ENCODE data around the gene BARX2.

DNA sequence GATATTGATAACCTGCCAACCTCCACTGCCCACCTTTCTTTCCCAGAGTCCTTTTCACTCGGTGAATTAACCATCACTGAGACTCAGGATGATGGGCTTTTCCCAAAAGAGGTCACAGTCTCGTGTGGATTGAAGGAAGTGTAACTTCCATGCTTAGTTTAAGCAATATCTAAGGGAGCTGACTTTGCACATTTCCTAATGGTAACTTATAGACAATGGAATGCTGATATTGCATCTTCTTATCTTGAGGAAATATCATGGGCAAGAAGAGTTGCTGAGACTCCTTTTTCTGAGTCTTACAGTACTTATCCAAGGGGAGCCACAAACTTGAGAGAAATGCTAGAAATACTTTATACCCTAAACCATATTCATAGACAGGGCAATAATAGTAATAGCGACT, 8.8 kb downstream of the BARX2 start:
- TF ChIP-seq, protein P1, sequence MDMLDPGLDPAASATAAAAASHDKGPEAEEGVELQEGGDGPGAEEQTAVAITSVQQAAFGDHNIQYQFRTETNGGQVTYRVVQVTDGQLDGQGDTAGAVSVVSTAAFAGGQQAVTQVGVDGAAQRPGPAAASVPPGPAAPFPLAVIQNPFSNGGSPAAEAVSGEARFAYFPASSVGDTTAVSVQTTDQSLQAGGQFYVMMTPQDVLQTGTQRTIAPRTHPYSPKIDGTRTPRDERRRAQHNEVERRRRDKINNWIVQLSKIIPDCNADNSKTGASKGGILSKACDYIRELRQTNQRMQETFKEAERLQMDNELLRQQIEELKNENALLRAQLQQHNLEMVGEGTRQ (IDR thresholded peaks at IDR 0.05; ENCODE audit: borderline replicate concordance, low read depth, low read length): no peak
- no peak for TF ChIP-seq GABPA (IDR thresholded peaks at IDR 0.05; ENCODE audit: low read depth)
- TF ChIP-seq EZH2phosphoT487 (IDR thresholded peaks at IDR 0.05; ENCODE audit: borderline replicate concordance, low read depth): no peak
- TF ChIP-seq, protein P2, sequence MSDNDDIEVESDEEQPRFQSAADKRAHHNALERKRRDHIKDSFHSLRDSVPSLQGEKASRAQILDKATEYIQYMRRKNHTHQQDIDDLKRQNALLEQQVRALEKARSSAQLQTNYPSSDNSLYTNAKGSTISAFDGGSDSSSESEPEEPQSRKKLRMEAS (IDR thresholded peaks at IDR 0.05; ENCODE audit: low read depth): no peak
- TF ChIP-seq, protein P3, sequence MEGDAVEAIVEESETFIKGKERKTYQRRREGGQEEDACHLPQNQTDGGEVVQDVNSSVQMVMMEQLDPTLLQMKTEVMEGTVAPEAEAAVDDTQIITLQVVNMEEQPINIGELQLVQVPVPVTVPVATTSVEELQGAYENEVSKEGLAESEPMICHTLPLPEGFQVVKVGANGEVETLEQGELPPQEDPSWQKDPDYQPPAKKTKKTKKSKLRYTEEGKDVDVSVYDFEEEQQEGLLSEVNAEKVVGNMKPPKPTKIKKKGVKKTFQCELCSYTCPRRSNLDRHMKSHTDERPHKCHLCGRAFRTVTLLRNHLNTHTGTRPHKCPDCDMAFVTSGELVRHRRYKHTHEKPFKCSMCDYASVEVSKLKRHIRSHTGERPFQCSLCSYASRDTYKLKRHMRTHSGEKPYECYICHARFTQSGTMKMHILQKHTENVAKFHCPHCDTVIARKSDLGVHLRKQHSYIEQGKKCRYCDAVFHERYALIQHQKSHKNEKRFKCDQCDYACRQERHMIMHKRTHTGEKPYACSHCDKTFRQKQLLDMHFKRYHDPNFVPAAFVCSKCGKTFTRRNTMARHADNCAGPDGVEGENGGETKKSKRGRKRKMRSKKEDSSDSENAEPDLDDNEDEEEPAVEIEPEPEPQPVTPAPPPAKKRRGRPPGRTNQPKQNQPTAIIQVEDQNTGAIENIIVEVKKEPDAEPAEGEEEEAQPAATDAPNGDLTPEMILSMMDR (IDR thresholded peaks at IDR 0.05): no peak
